HG03565 (cell line): ENCODE measurements around the gene MT1M.
"Not testable (repeated sequence)": the region's sequence is repeated elsewhere in the genome, so short reads cannot be mapped to it uniquely, and the experiment has no call there.

Experiments
- ATAC-seq: cut with Tn5 transposase; IDR thresholded peaks from one replicate; pipeline ENCODE4 v1.9.1; 2021; ENCODE audit warnings: mild to moderate bottlenecking, moderate library complexity; ENCODE audit not compliant: unreplicated experiment

Gene MT1M

GRCh38 chr16:56632156-56632847 is at the start of gene MT1M:
TSS of gene MT1M (plus strand) at chr16:56632659. CDS start at chr16:56632732, 73 bp downstream.
- no peak for ATAC-seq

GRCh38 chr16:56582911-56583310 is 49.5 kb upstream of the MT1M start:
- ATAC-seq = not testable (repeated sequence)

GRCh38 chr16:56583351-56584168 is 48.9 kb upstream of the MT1M start:
- no peak for ATAC-seq

GRCh38 chr16:56584276-56584675 is 48.2 kb upstream of the MT1M start:
- no peak for ATAC-seq

GRCh38 chr16:56588781-56589140 is 43.7 kb upstream of the MT1M start:
- ATAC-seq = no peak

GRCh38 chr16:56589141-56590039 is 43.1 kb upstream of the MT1M start, which contains the start of gene MT3:
TSS of gene MT3 (plus strand) at chr16:56589528. CDS start at chr16:56589591, 63 bp downstream.
- no peak for ATAC-seq

GRCh38 chr16:56591377-56592060 is 40.9 kb upstream of the MT1M start:
- no peak for ATAC-seq

- no peak for ATAC-seq
Observed at GRCh38 chr16:56593573-56594291, 38.7 kb upstream of the MT1M start.

- no peak for ATAC-seq
Observed at GRCh38 chr16:56594292-56594619, 38.2 kb upstream of the MT1M start.

- ATAC-seq = no peak
Observed at GRCh38 chr16:56600398-56600999, 32.0 kb upstream of the MT1M start.

GRCh38 chr16:56601325-56601724 is 31.1 kb upstream of the MT1M start:
- ATAC-seq = no peak

- ATAC-seq = no peak
Observed at GRCh38 chr16:56603589-56603988, 28.9 kb upstream of the MT1M start.

GRCh38 chr16:56604966-56605365 is 27.5 kb upstream of the MT1M start:
- no peak for ATAC-seq

GRCh38 chr16:56605475-56605874 is 27.0 kb upstream of the MT1M start:
- ATAC-seq = no peak

- ATAC-seq = no peak
Observed at GRCh38 chr16:56606071-56606475, 26.4 kb upstream of the MT1M start.

GRCh38 chr16:56606476-56607108 is 25.9 kb upstream of the MT1M start:
- ATAC-seq = no peak

GRCh38 chr16:56607109-56607618 is 25.3 kb upstream of the MT1M start:
- ATAC-seq = no peak

- ATAC-seq = no peak
Observed at GRCh38 chr16:56607675-56608042, 24.8 kb upstream of the MT1M start.
